ENCODE data around the gene ZBED1. TPM values are rescaled to one million over a fixed set of nuclear protein-coding genes. Genes with fewer than 3 reads are reported as not detected.
"Not testable (repeated sequence)": the region's sequence is repeated elsewhere in the genome, so short reads cannot be mapped to it uniquely, and the experiment has no call there.

The ZBED1 gene
- total RNA-seq, 1 donor from 2014 or later, result 39.8 TPM

- no peaks in the 10 kb centered on the region for H3K36me3 Mint-ChIP-seq (ENCODE audit: low read depth)
- H3K27me3 Mint-ChIP-seq (ENCODE audit: insufficient read depth), result peaks cover 4% of the 10 kb centered on the region
- no peaks in the 10 kb centered on the region for H3K9me3 Mint-ChIP-seq
- H3K4me3 Mint-ChIP-seq, result no peak overlapping the region
- intact Hi-C loops (cut with micrococcal nuclease), result no loop called here
- no peak for DNase-seq (ENCODE audit: low spot score)
- H3K4me1 Mint-ChIP-seq (ENCODE audit: low read depth), result peaks cover 6% of the 10 kb centered on the region
- no peak overlapping the region for H3K27ac Mint-ChIP-seq
Measured at GRCh38 chrX:2512501-2512900, 11.7 kb upstream of the ZBED1 start.

GRCh38 chrX:2511326-2511725 is 10.6 kb upstream of the ZBED1 start:
- no peak overlapping the region for H3K27ac Mint-ChIP-seq
- no peak overlapping the region for H3K4me3 Mint-ChIP-seq
- DNase-seq (ENCODE audit: low spot score), result no peak
- H3K4me1 Mint-ChIP-seq (ENCODE audit: low read depth), result peaks cover 6% of the 10 kb centered on the region
- H3K27me3 Mint-ChIP-seq (ENCODE audit: insufficient read depth), result peaks cover 3% of the 10 kb centered on the region
- H3K36me3 Mint-ChIP-seq (ENCODE audit: low read depth), result no peaks in the 10 kb centered on the region
- intact Hi-C loops (cut with micrococcal nuclease), result no loop called here
- no peaks in the 10 kb centered on the region for H3K9me3 Mint-ChIP-seq

GRCh38 chrX:2508648-2509335 is 8.0 kb upstream of the ZBED1 start:
- peaks cover 6% of the 10 kb centered on the region for H3K4me1 Mint-ChIP-seq (ENCODE audit: low read depth)
- no peak for DNase-seq (ENCODE audit: low spot score)
- peaks cover 4% of the 10 kb centered on the region for H3K27me3 Mint-ChIP-seq (ENCODE audit: insufficient read depth)
- H3K36me3 Mint-ChIP-seq (ENCODE audit: low read depth), result no peaks in the 10 kb centered on the region
- no peaks in the 10 kb centered on the region for H3K9me3 Mint-ChIP-seq
- intact Hi-C loops (cut with micrococcal nuclease), result no loop called here
- H3K4me3 Mint-ChIP-seq, result no peak overlapping the region
- no peak overlapping the region for H3K27ac Mint-ChIP-seq

GRCh38 chrX:2507904-2508627 is 7.3 kb upstream of the ZBED1 start:
- peaks cover 6% of the 10 kb centered on the region for H3K4me1 Mint-ChIP-seq (ENCODE audit: low read depth)
- no peaks in the 10 kb centered on the region for H3K36me3 Mint-ChIP-seq (ENCODE audit: low read depth)
- no peak overlapping the region for H3K27ac Mint-ChIP-seq
- H3K27me3 Mint-ChIP-seq (ENCODE audit: insufficient read depth), result peaks cover 4% of the 10 kb centered on the region
- H3K9me3 Mint-ChIP-seq, result no peaks in the 10 kb centered on the region
- DNase-seq (ENCODE audit: low spot score), result no peak
- no peak overlapping the region for H3K4me3 Mint-ChIP-seq
- intact Hi-C loops (cut with micrococcal nuclease), result no loop called here

- Mint-ChIP-seq H3K9me3 (no peaks in the 10 kb centered on the region), H3K27me3 (ENCODE audit: insufficient read depth) (peaks cover 4% of the 10 kb centered on the region), H3K27ac (no peak overlapping the region), H3K36me3 (ENCODE audit: low read depth) (no peaks in the 10 kb centered on the region), H3K4me1 (ENCODE audit: low read depth) (peaks cover 6% of the 10 kb centered on the region), H3K4me3 (no peak overlapping the region)
- intact Hi-C loops (cut with micrococcal nuclease), result no loop called here
- no peak for DNase-seq (ENCODE audit: low spot score)
Measured at GRCh38 chrX:2507196-2507595, 6.4 kb upstream of the ZBED1 start.

GRCh38 chrX:2505341-2505740 is 4.6 kb upstream of the ZBED1 start:
- not testable (repeated sequence) for H3K9me3 Mint-ChIP-seq

GRCh38 chrX:2504706-2505332 is 4.0 kb upstream of the ZBED1 start:
- no peak for DNase-seq (ENCODE audit: low spot score)
- H3K27me3 Mint-ChIP-seq (ENCODE audit: insufficient read depth), result peaks cover 2% of the 10 kb centered on the region
- H3K36me3 Mint-ChIP-seq (ENCODE audit: low read depth), result no peaks in the 10 kb centered on the region
- intact Hi-C loops (cut with micrococcal nuclease), result loop anchor here (5.0 kb wide), 5 partner anchors 87 to 1053 kb away; partner anchors contain the start of gene ASMTL
- H3K4me3 Mint-ChIP-seq, result no peak overlapping the region
- H3K27ac Mint-ChIP-seq, result no peak overlapping the region
- H3K9me3 Mint-ChIP-seq, result no peaks in the 10 kb centered on the region
- peaks cover 6% of the 10 kb centered on the region for H3K4me1 Mint-ChIP-seq (ENCODE audit: low read depth)

More at GRCh38 chrX:2505341-2505740, 4.6 kb upstream of the ZBED1 start:
- H3K4me1 Mint-ChIP-seq (ENCODE audit: low read depth); H3K27me3 Mint-ChIP-seq (ENCODE audit: insufficient read depth); H3K36me3 Mint-ChIP-seq (ENCODE audit: low read depth); DNase-seq (ENCODE audit: low spot score); H3K27ac Mint-ChIP-seq; H3K4me3 Mint-ChIP-seq; intact Hi-C loops (cut with micrococcal nuclease): not testable (repeated sequence)

- no peak for DNase-seq (ENCODE audit: low spot score)
- Mint-ChIP-seq H3K36me3 (ENCODE audit: low read depth) (peaks cover 2% of the 10 kb centered on the region), H3K4me1 (ENCODE audit: low read depth) (peaks cover 12% of the 10 kb centered on the region), H3K4me3 (peak overlapping the region; percentile 22), H3K9me3 (no peaks in the 10 kb centered on the region), H3K27me3 (ENCODE audit: insufficient read depth) (peaks cover 2% of the 10 kb centered on the region), H3K27ac (no peak overlapping the region)
- intact Hi-C loops (cut with micrococcal nuclease), result loop anchor here (2.0 to 5.0 kb wide), 6 partner anchors 88 to 1052 kb away; partner anchors contain the start of gene ASMTL
Measured at GRCh38 chrX:2503591-2504500, 3.1 kb upstream of the ZBED1 start.

GRCh38 chrX:2502668-2503519 is 2.1 kb upstream of the ZBED1 start:
- Mint-ChIP-seq H3K4me1 (ENCODE audit: low read depth) (peaks cover 18% of the 10 kb centered on the region), H3K27ac (no peak overlapping the region), H3K27me3 (ENCODE audit: insufficient read depth) (peaks cover 2% of the 10 kb centered on the region), H3K36me3 (ENCODE audit: low read depth) (peaks cover 4% of the 10 kb centered on the region), H3K9me3 (no peaks in the 10 kb centered on the region), H3K4me3 (peak overlapping the region; percentile 75)
- intact Hi-C loops (cut with micrococcal nuclease), result loop anchor here (2.0 to 5.0 kb wide), 6 partner anchors 89 to 1051 kb away; partner anchors contain the start of gene ASMTL
- no peak for DNase-seq (ENCODE audit: low spot score)

- H3K4me3 Mint-ChIP-seq, result peak overlapping the region; percentile 75
- intact Hi-C loops (cut with micrococcal nuclease), result loop anchor here (2.0 to 5.0 kb wide), 6 partner anchors 90 to 1050 kb away; partner anchors contain the start of gene ASMTL
- peaks cover 9% of the 10 kb centered on the region for H3K36me3 Mint-ChIP-seq (ENCODE audit: low read depth)
- H3K27me3 Mint-ChIP-seq (ENCODE audit: insufficient read depth), result peaks cover 2% of the 10 kb centered on the region
- DNase-seq (ENCODE audit: low spot score), result no peak
- H3K27ac Mint-ChIP-seq, result peak overlapping the region; percentile 80
- H3K9me3 Mint-ChIP-seq, result no peaks in the 10 kb centered on the region
- peaks cover 25% of the 10 kb centered on the region for H3K4me1 Mint-ChIP-seq (ENCODE audit: low read depth)
Measured at GRCh38 chrX:2502120-2502667, 1.4 kb upstream of the ZBED1 start.

- intact Hi-C loops (cut with micrococcal nuclease), result loop anchor here (2.0 to 5.0 kb wide), 6 partner anchors 91 to 1049 kb away; partner anchors contain the start of gene ASMTL
- H3K27me3 Mint-ChIP-seq (ENCODE audit: insufficient read depth), result peaks cover 2% of the 10 kb centered on the region
- DNase-seq (ENCODE audit: low spot score), result no peak
- H3K27ac Mint-ChIP-seq, result peak overlapping the region; percentile 80
- peaks cover 27% of the 10 kb centered on the region for H3K4me1 Mint-ChIP-seq (ENCODE audit: low read depth)
- peaks cover 9% of the 10 kb centered on the region for H3K36me3 Mint-ChIP-seq (ENCODE audit: low read depth)
- H3K4me3 Mint-ChIP-seq, result peak overlapping the region; percentile 75
- no peaks in the 10 kb centered on the region for H3K9me3 Mint-ChIP-seq
Measured at GRCh38 chrX:2501559-2502102, 855 bp upstream of the ZBED1 start.
